ENCODE measurements around the gene ROBO1. TPM values are rescaled to one million over a fixed set of nuclear protein-coding genes. Genes with fewer than 3 reads are reported as not detected.

Gene ROBO1
- total and polyA plus RNA-seq, 2 of the 13 experiments (the other 11 are each of a cell fraction or from before 2014, with no cell fraction given): 52.2 to 71.0 TPM

DNA sequence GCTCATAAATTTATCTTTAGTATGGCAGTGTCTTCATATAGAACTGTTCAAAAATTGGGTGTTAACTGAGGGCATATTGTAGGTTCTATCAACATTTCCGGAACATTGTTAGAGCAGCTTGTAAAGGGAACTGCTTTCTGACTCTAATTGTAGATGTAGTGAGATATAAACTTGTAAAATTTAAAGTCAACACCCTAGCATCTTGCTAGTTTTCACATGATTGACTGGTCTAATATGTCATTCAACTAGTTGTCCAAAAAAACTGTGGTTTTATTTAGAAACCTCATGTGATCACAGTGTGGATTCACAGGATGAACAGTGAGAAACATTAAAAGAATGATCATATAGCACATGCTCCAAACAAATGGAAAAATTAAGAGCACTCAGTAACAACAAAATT lies 607.4 kb downstream of the ROBO1 start:
- FAIRE-seq: no peak
- no peaks in the 10 kb centered on the region for H4K20me1 ChIP-seq (ENCODE audit: insufficient read depth, low read length)
- DNase-seq (ENCODE audit: low spot score): no peak
- H3K36me3 ChIP-seq (replicated peaks in 1 of 2; ENCODE audit: control insufficient read depth in 1 of 2, insufficient read depth in 2 of 2, low read length in 2 of 2): no peaks in the 10 kb centered on the region
- no peaks in the 10 kb centered on the region for H3K79me2 ChIP-seq (ENCODE audit: insufficient read depth, low read length)
- 14% methylated on average over 1 of the region's 1 CpG for WGBS (ENCODE audit: low lambda C conversion rate)
- H2AFZ ChIP-seq (ENCODE audit: low read length): no peak overlapping the region
- POLR2A ChIA-PET: no interaction called here
- no peaks in the 10 kb centered on the region for H3K4me1 ChIP-seq (ENCODE audit: insufficient read depth, low read length)
- H3K9ac ChIP-seq (ENCODE audit: insufficient read depth, low read depth, low read length): no peak overlapping the region
- H3K4me3 ChIP-seq (replicated peaks in 1 of 3; ENCODE audit: insufficient read depth in 1 of 3, low read depth in 2 of 3, low read length in 3 of 3): no peak overlapping the region
- ATAC-seq: no peak
- TF ChIP-seq RBFOX2 (IDR thresholded peaks at IDR 0.05; ENCODE audit: low read depth, low read length) (no peak), ZNF777 (CRISPR knock-in tag; IDR thresholded peaks at IDR 0.05) (no peak), MYC (CRISPR knock-in tag; IDR thresholded peaks at IDR 0.05; ENCODE audit: borderline replicate concordance) (no peak), TBL1XR1 (IDR thresholded peaks at IDR 0.05; ENCODE audit: borderline replicate concordance, low read length, partially characterized antibody) (no peak), IKZF1 (IDR thresholded peaks at IDR 0.05) (no peak), NFE2L1 (CRISPR knock-in tag; IDR thresholded peaks at IDR 0.05; ENCODE audit: borderline replicate concordance) (no peak), TOE1 (CRISPR knock-in tag; IDR thresholded peaks at IDR 0.05) (no peak), HNF1B (CRISPR knock-in tag; IDR thresholded peaks at IDR 0.05) (no peak), STAG1 (CRISPR knock-in tag; IDR thresholded peaks at IDR 0.05) (no peak), ZNF34 (CRISPR knock-in tag; IDR thresholded peaks at IDR 0.05; ENCODE audit: borderline replicate concordance) (no peak), ZNF501 (CRISPR knock-in tag; IDR thresholded peaks at IDR 0.05) (no peak), HOXA9 (CRISPR knock-in tag; IDR thresholded peaks at IDR 0.05; ENCODE audit: borderline replicate concordance) (no peak), ZNF747 (CRISPR knock-in tag; IDR thresholded peaks at IDR 0.05; ENCODE audit: borderline replicate concordance) (no peak), RXRA (CRISPR knock-in tag; IDR thresholded peaks at IDR 0.05) (no peak), ZSCAN9 (CRISPR knock-in tag; IDR thresholded peaks at IDR 0.05; ENCODE audit: borderline replicate concordance) (no peak), SMAD3 (CRISPR knock-in tag; IDR thresholded peaks at IDR 0.05) (no peak)
- TF ChIP-seq, protein P1, sequence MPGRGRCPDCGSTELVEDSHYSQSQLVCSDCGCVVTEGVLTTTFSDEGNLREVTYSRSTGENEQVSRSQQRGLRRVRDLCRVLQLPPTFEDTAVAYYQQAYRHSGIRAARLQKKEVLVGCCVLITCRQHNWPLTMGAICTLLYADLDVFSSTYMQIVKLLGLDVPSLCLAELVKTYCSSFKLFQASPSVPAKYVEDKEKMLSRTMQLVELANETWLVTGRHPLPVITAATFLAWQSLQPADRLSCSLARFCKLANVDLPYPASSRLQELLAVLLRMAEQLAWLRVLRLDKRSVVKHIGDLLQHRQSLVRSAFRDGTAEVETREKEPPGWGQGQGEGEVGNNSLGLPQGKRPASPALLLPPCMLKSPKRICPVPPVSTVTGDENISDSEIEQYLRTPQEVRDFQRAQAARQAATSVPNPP (CRISPR knock-in tag; IDR thresholded peaks at IDR 0.05): no peak
- no peak overlapping the region for H3K4me2 ChIP-seq (ENCODE audit: low read depth, low read length)
- CTCF ChIA-PET (ENCODE audit: low intra/inter-chr PET ratio, low total read pairs): no interaction called here
- in situ Hi-C loops (cut with HindIII; ENCODE audit: extremely low pct_ligation_motif_present, low pct_unique_long_range_greater_than_20kb): no loop called here
- intact Hi-C loops (cut with micrococcal nuclease; ENCODE audit: unreplicated experiment): no loop called here
- no peaks in the 10 kb centered on the region for H3K9me3 ChIP-seq (ENCODE audit: low read length)
- H3K27ac ChIP-seq (ENCODE audit: extremely low read length, insufficient read depth, low read length): no peak overlapping the region
- H3K27me3 ChIP-seq (ENCODE audit: control insufficient read depth in 1 of 2, insufficient read depth in 2 of 2, low read length in 2 of 2): no peaks in the 10 kb centered on the region
- no TSS peak for BruUV-seq (replicated peaks)
